GM12878 (cell line): ENCODE measurements around the gene DUSP7. TPM values are rescaled to one million over a fixed set of nuclear protein-coding genes. Genes with fewer than 3 reads are reported as not detected.

Experiments
- CBX5 ChIP-seq: sonication (generic); IDR thresholded peaks from 2 replicates; pipeline ENCODE4 v1.6.1; 2016; ENCODE audit warnings: low read depth, moderate library complexity, mild to moderate bottlenecking, inconsistent platforms
- CHD4 ChIP-seq: fragments of 200-600 bp; sonication (generic); IDR thresholded peaks from 2 replicates; pipeline ENCODE4 v1.6.1; 2016; ENCODE audit warnings: mild to moderate bottlenecking
- CREM ChIP-seq: IDR thresholded peaks from 2 replicates; pipeline ENCODE4 v1.6.1; 2014; ENCODE audit warnings: antibody characterized with exemption, low read depth
- DPF2 ChIP-seq: fragments of 450-650 bp; IDR thresholded peaks from 2 replicates; pipeline ENCODE4 v1.6.1; 2017; ENCODE audit warnings: mild to moderate bottlenecking
- EED ChIP-seq: sonication (generic); IDR thresholded peaks from 2 replicates; pipeline ENCODE4 v1.6.1; 2016; ENCODE audit warnings: antibody characterized with exemption, low read depth
- HSF1 ChIP-seq: fragments of 150-350 bp; IDR thresholded peaks from 2 replicates; pipeline ENCODE4 v1.6.1; 2014; ENCODE audit warnings: mild to moderate bottlenecking, low read depth, low read length
- IKZF1 ChIP-seq: fragments of 450-650 bp; conservative IDR thresholded peaks from 2 replicates; pipeline ENCODE4 v1.6.1; 2017; ENCODE audit warnings: antibody characterized with exemption, mild to moderate bottlenecking
- LARP7 ChIP-seq: fragments of 450-650 bp; IDR thresholded peaks from 2 replicates; pipeline ENCODE4 v1.6.1; 2017; ENCODE audit warnings: mild to moderate bottlenecking
- NFYA ChIP-seq: IDR thresholded peaks from 2 replicates; pipeline ENCODE4 v1.6.1; 2011; ENCODE audit warnings: low read depth, mild to moderate bottlenecking, low read length, improper control_type of control experiment, borderline replicate concordance
- POLR2AphosphoS2 ChIP-seq: IDR thresholded peaks from 2 replicates; pipeline ENCODE4 v1.6.1; 2011; ENCODE audit warnings: low read depth, mild to moderate bottlenecking, low read length, improper control_type of control experiment, moderate library complexity
- POLR2AphosphoS5 ChIP-seq: IDR thresholded peaks from 2 replicates; pipeline ENCODE4 v1.6.1; 2011; ENCODE audit warnings: mild to moderate bottlenecking, low read length, inconsistent platforms
- RAD21 ChIP-seq: IDR thresholded peaks from 2 replicates; pipeline ENCODE4 v1.6.1; 2011; ENCODE audit warnings: mild to moderate bottlenecking, low read depth, low read length, moderate library complexity; ENCODE audit not compliant: insufficient read depth
- SPI1 ChIP-seq: IDR thresholded peaks from 2 replicates; pipeline ENCODE4 v1.6.1; 2011; ENCODE audit warnings: low read depth, mild to moderate bottlenecking, low read length, moderate library complexity, borderline replicate concordance; ENCODE audit not compliant: insufficient read depth
- TAF1 ChIP-seq: IDR thresholded peaks from 2 replicates; pipeline ENCODE4 v1.6.1; 2011; ENCODE audit warnings: mild to moderate bottlenecking, low read depth, low read length, borderline replicate concordance
- TBL1XR1 ChIP-seq: IDR thresholded peaks from 2 replicates; pipeline ENCODE4 v1.6.1; 2012; ENCODE audit warnings: low read depth, low read length, improper control_type of control experiment
- ZBTB33 ChIP-seq: fragments of 450-650 bp; IDR thresholded peaks from 2 replicates; pipeline ENCODE4 v1.6.1; 2017; ENCODE audit warnings: mild to moderate bottlenecking
- ZSCAN29 ChIP-seq: fragments of 450-650 bp; IDR thresholded peaks from 2 replicates; pipeline ENCODE4 v1.6.1; 2017; ENCODE audit warnings: mild to moderate bottlenecking, moderate library complexity
- ZZZ3 ChIP-seq: IDR thresholded peaks from 2 replicates; pipeline ENCODE4 v1.6.1; 2011; ENCODE audit warnings: low read depth; ENCODE audit not compliant: control insufficient read depth, insufficient read length
- polyA plus RNA-seq, 11 experiments: library from polyadenylated mRNA; depleted of rRNA in 4 of 11; unstranded in 6 of 11; stranded (reverse) in 5 of 11; fragments of >200 nt; fragmentation: Nextera tagmentation in 4 of 11; fragmentation: Illumina TruSeq in 1 of 11; extraction: Ambion mirVana in 4 of 11; extraction: Trizol in 1 of 11; gene quantifications; 1 replicate in 1 of 11; 2 replicates in 10 of 11; pipeline versions ENCODE4 v1.2.1 to v1.2.3, GENCODE V29; 2011 to 2016; ENCODE audit warnings: inconsistent platforms in 2 of 11, missing spikeins in 2 of 11, low read depth in 1 of 11
- total RNA-seq, 4 experiments: library from RNA; depleted of rRNA in 3 of 4; stranded (reverse); fragments of >200 nt in 3 of 4; fragmentation: Illumina TruSeq in 1 of 4; extraction: Trizol in 1 of 4; gene quantifications; 2 replicates each; pipeline versions ENCODE4 v1.2.1 to v1.2.3, GENCODE V29; 2013 to 2021
- TF ChIP-seq, protein P1 (sequence below): fragments of 450-650 bp; formaldehyde crosslinking; IDR thresholded peaks from 2 replicates; pipeline ENCODE4 v1.4.0; 2022; ENCODE audit warnings: mild to moderate bottlenecking, moderate library complexity
- TF ChIP-seq, protein P2 (sequence below): fragments of 450-650 bp; IDR thresholded peaks from 2 replicates; pipeline ENCODE4 v1.6.1; 2017; ENCODE audit warnings: mild to moderate bottlenecking, low read depth, inconsistent platforms; ENCODE audit not compliant: poor library complexity, severe bottlenecking

The DUSP7 gene
- total and polyA plus RNA-seq, 10 of the 15 experiments (the other 5 are each of a cell fraction or from before 2014, with no cell fraction given), result 0.73 to 17.0 (median 7.9) TPM

DNA sequence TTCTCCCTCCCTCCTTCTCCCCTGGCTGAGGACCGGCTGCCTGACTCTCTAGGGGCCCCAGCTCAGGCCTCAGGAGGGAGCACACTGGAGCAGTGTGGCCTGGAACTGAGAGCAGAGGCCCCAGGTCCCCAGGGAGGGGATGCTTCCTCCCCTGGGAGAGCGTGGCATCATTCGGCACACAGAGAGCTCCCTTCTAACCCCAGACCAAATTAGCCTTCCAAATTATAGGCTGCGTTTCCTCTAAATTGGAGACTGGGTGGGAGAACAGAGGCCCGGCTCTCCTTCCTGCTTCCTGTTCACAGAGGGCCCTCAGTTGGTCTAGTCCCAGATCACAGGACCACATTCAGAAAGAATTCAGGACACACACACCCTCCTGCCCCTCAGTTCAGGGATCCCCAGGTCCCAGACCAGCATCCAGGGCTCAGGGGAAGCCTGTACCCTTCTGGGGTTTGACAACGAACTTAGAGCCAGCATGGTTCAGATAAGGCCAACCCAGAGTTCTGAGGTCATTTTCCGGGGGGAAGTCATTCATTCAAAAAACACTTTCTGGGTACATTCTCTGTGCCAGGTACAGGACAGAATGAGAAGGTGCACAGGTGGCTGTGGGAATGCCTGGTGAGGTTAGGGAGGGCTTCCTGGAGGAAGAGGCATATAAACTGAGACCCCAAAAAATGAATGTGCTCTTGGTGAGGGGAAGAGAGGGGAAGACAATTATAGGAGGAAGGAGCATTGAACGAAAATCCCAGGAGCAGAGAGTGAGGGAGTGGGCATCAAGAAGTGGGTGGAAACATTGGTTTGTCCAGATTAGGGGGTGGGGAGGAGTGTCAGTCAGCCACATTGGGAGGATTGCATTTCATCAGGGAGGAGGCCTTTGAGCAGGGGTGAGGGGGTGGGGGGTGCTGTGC, 32.3 kb downstream of the DUSP7 start (continued):
- TF ChIP-seq POLR2AphosphoS2, result no peak
- TF ChIP-seq CREM, result no peak
- TF ChIP-seq, protein P1, sequence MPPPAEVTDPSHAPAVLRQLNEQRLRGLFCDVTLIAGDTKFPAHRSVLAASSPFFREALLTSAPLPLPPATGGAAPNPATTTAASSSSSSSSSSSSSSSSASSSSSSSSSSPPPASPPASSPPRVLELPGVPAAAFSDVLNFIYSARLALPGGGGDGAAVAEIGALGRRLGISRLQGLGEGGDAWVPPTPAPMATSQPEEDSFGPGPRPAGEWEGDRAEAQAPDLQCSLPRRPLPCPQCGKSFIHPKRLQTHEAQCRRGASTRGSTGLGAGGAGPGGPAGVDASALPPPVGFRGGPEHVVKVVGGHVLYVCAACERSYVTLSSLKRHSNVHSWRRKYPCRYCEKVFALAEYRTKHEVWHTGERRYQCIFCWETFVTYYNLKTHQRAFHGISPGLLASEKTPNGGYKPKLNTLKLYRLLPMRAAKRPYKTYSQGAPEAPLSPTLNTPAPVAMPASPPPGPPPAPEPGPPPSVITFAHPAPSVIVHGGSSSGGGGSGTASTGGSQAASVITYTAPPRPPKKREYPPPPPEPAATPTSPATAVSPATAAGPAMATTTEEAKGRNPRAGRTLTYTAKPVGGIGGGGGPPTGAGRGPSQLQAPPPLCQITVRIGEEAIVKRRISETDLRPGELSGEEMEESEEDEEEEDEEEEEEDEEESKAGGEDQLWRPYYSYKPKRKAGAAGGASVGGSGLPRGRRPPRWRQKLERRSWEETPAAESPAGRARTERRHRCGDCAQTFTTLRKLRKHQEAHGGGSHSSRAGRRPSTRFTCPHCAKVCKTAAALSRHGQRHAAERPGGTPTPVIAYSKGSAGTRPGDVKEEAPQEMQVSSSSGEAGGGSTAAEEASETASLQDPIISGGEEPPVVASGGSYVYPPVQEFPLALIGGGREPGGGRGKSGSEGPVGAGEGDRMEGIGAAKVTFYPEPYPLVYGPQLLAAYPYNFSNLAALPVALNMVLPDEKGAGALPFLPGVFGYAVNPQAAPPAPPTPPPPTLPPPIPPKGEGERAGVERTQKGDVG (CRISPR knock-in tag), result no peak
- TF ChIP-seq CBX5, result no peak
- peak; percentile 28; the same call in 1 of the 2 replicates for TF ChIP-seq SPI1
- no peak for TF ChIP-seq LARP7
- TF ChIP-seq EED, result peak; percentile 59; the same call in 1 of the 2 replicates
- no peak for TF ChIP-seq ZBTB33
- TF ChIP-seq RAD21, result no peak
- TF ChIP-seq DPF2, result no peak
- TF ChIP-seq NFYA, result no peak
- no peak for TF ChIP-seq HSF1
- TF ChIP-seq TAF1, result no peak
- TF ChIP-seq, protein P2, sequence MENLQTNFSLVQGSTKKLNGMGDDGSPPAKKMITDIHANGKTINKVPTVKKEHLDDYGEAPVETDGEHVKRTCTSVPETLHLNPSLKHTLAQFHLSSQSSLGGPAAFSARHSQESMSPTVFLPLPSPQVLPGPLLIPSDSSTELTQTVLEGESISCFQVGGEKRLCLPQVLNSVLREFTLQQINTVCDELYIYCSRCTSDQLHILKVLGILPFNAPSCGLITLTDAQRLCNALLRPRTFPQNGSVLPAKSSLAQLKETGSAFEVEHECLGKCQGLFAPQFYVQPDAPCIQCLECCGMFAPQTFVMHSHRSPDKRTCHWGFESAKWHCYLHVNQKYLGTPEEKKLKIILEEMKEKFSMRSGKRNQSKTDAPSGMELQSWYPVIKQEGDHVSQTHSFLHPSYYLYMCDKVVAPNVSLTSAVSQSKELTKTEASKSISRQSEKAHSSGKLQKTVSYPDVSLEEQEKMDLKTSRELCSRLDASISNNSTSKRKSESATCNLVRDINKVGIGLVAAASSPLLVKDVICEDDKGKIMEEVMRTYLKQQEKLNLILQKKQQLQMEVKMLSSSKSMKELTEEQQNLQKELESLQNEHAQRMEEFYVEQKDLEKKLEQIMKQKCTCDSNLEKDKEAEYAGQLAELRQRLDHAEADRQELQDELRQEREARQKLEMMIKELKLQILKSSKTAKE, result no peak
- TF ChIP-seq TBL1XR1, result no peak
- no peak for TF ChIP-seq ZSCAN29
- peak; percentile 93 for TF ChIP-seq IKZF1
- no peak for TF ChIP-seq ZZZ3
- no peak for TF ChIP-seq POLR2AphosphoS5
- TF ChIP-seq CHD4, result no peak
